HCEC 1CT (cell line): ENCODE data around the gene GRIP1.

ENCODE experiments used
- DNase-seq: peaks from one replicate; pipeline ENCODE4 v3.0.0-alpha.2; 2017

GRIP1 gene

GRCh38 chr12:66693901-66694513 lies 15.1 kb upstream of the GRIP1 start:
- DNase-seq: peak; percentile 65

GRCh38 chr12:66692986-66693385 lies 14.1 kb upstream of the GRIP1 start:
- DNase-seq: no peak

- DNase-seq: no peak
Measured at GRCh38 chr12:66692170-66692569, 13.3 kb upstream of the GRIP1 start.

GRCh38 chr12:66688846-66689439 lies 10.1 kb upstream of the GRIP1 start:
- peak; percentile 27 for DNase-seq

- DNase-seq: no peak
Measured at GRCh38 chr12:66684222-66684621, 5.3 kb upstream of the GRIP1 start.

GRCh38 chr12:66683822-66684221 lies 4.9 kb upstream of the GRIP1 start:
- DNase-seq: no peak

GRCh38 chr12:66683073-66683472 lies 4.2 kb upstream of the GRIP1 start:
- DNase-seq: no peak

GRCh38 chr12:66679461-66680084 lies 697 bp upstream of the GRIP1 start:
- no peak for DNase-seq

GRCh38 chr12:66676241-66676640 lies 2.6 kb downstream of the GRIP1 start:
- no peak for DNase-seq

- no peak for DNase-seq
Measured at GRCh38 chr12:66674495-66675122, 4.3 kb downstream of the GRIP1 start.

- DNase-seq: no peak
Measured at GRCh38 chr12:66669541-66669940, 9.3 kb downstream of the GRIP1 start.

GRCh38 chr12:66668311-66668710 lies 10.6 kb downstream of the GRIP1 start:
- no peak for DNase-seq

GRCh38 chr12:66667906-66668305 lies 11.0 kb downstream of the GRIP1 start:
- no peak for DNase-seq

- DNase-seq: no peak
Measured at GRCh38 chr12:66666481-66666880, 12.4 kb downstream of the GRIP1 start.

- DNase-seq: peak; percentile 15
Measured at GRCh38 chr12:66665435-66665985, 13.4 kb downstream of the GRIP1 start.

GRCh38 chr12:66664076-66664475 lies 14.8 kb downstream of the GRIP1 start:
- no peak for DNase-seq

GRCh38 chr12:66663611-66664010 lies 15.3 kb downstream of the GRIP1 start:
- no peak for DNase-seq

- DNase-seq: peak; percentile 48
Measured at GRCh38 chr12:66662729-66663128, 16.1 kb downstream of the GRIP1 start.

- no peak for DNase-seq
Measured at GRCh38 chr12:66662179-66662578, 16.7 kb downstream of the GRIP1 start.

GRCh38 chr12:66661357-66661756 lies 17.5 kb downstream of the GRIP1 start:
- DNase-seq: no peak

GRCh38 chr12:66653796-66654195 lies 25.1 kb downstream of the GRIP1 start:
- no peak for DNase-seq

- DNase-seq: no peak
Measured at GRCh38 chr12:66648033-66648735, 30.7 kb downstream of the GRIP1 start.

- peak; percentile 92 for DNase-seq
Measured at GRCh38 chr12:66647034-66647691, 31.7 kb downstream of the GRIP1 start.
